Measurements from ENCODE around the gene EVI5.
"Not testable (repeated sequence)": the region's sequence is repeated elsewhere in the genome, so short reads cannot be mapped to it uniquely, and the experiment has no call there.

The EVI5 gene

GRCh38 chr1:92563457-92564216 lies 221.3 kb downstream of the EVI5 start:
- peak; percentile 33 for DNase-seq

- no peak for DNase-seq
Measured at GRCh38 chr1:92556350-92556749, 228.6 kb downstream of the EVI5 start.

- DNase-seq, result no peak
Measured at GRCh38 chr1:92554216-92554615, 230.7 kb downstream of the EVI5 start.

- DNase-seq, result no peak
Measured at GRCh38 chr1:92551916-92552315, 233.0 kb downstream of the EVI5 start.

- no peak for DNase-seq
Measured at GRCh38 chr1:92544756-92545165, 240.1 kb downstream of the EVI5 start.

GRCh38 chr1:92543131-92544055 lies 241.5 kb downstream of the EVI5 start:
- DNase-seq, result no peak

GRCh38 chr1:92538413-92539061 lies 246.4 kb downstream of the EVI5 start:
- DNase-seq, result no peak

- no peak for DNase-seq
Measured at GRCh38 chr1:92538048-92538412, 246.9 kb downstream of the EVI5 start.

- no peak for DNase-seq
Measured at GRCh38 chr1:92536980-92537884, 247.7 kb downstream of the EVI5 start.

GRCh38 chr1:92536211-92536979 lies 248.5 kb downstream of the EVI5 start:
- DNase-seq, result no peak

- not testable (repeated sequence) for DNase-seq
Measured at GRCh38 chr1:92532371-92532770, 252.5 kb downstream of the EVI5 start.

- not testable (repeated sequence) for DNase-seq
Measured at GRCh38 chr1:92531939-92532338, 253.0 kb downstream of the EVI5 start.

- DNase-seq, result no peak
Measured at GRCh38 chr1:92527670-92528069, 257.2 kb downstream of the EVI5 start.

- DNase-seq, result not testable (repeated sequence)
Measured at GRCh38 chr1:92524944-92525590, 259.8 kb downstream of the EVI5 start.

GRCh38 chr1:92519043-92519442 lies 265.9 kb downstream of the EVI5 start:
- no peak for DNase-seq

GRCh38 chr1:92516574-92516973 lies 268.3 kb downstream of the EVI5 start:
- no peak for DNase-seq

- no peak for DNase-seq
Measured at GRCh38 chr1:92515796-92516201, 269.1 kb downstream of the EVI5 start.

- DNase-seq, result no peak
Measured at GRCh38 chr1:92511541-92511940, 273.4 kb downstream of the EVI5 start.

- DNase-seq, result no peak
Measured at GRCh38 chr1:92509619-92510018, 275.3 kb downstream of the EVI5 start.

- no peak for DNase-seq
Measured at GRCh38 chr1:92505015-92505692, 279.8 kb downstream of the EVI5 start.

All from SIG-M5 (cell line).